SK-N-MC (cell line): ENCODE results near the gene FAF2.
"Not testable (repeated sequence)": the region's sequence is repeated elsewhere in the genome, so short reads cannot be mapped to it uniquely, and the experiment has no call there.

Source experiments
- DNase-seq: peaks from one replicate; pipeline ENCODE4 v3.0.0-alpha.2; 2011; ENCODE audit warnings: low read depth, low spot score
- H3K27ac ChIP-seq: fragments of 200-600 bp; sonication (generic); 2 replicates; pipeline ENCODE4 v1.5.1; 2016; ENCODE audit warnings: mixed run types
- H3K36me3 ChIP-seq: fragments of 200-600 bp; sonication (generic); 2 replicates; pipeline ENCODE4 v1.6.1; 2017; ENCODE audit warnings: antibody characterized with exemption, low read length, mixed read lengths; ENCODE audit not compliant: insufficient read depth
- H3K4me3 ChIP-seq: fragments of 200-600 bp; sonication (generic); 2 replicates; pipeline ENCODE4 v1.5.1; 2016
- H3K9ac ChIP-seq: fragments of 200-600 bp; sonication (generic); 2 replicates; pipeline ENCODE4 v1.8.0; 2017; ENCODE audit warnings: mixed run types, mixed read lengths; ENCODE audit not compliant: insufficient read length
- H3K9me3 ChIP-seq: fragments of 200-600 bp; sonication (generic); 2 replicates; pipeline ENCODE4 v1.6.1; 2017; ENCODE audit warnings: low read depth, mild to moderate bottlenecking, antibody characterized with exemption, low read length, moderate library complexity, mixed read lengths
- EZH2 ChIP-seq: fragments of 200-600 bp; sonication (generic); IDR thresholded peaks from one replicate; pipeline ENCODE4 v1.6.1; 2017; ENCODE audit warnings: antibody characterized with exemption
- FOXP2 ChIP-seq: optimal IDR thresholded peaks from 2 replicates; pipeline ENCODE3; 2011; ENCODE audit warnings: mild to moderate bottlenecking, moderate library complexity; ENCODE audit not compliant: insufficient read depth; ENCODE audit errors: extremely low read length, control extremely low read depth
- POLR2AphosphoS5 ChIP-seq: IDR thresholded peaks from 2 replicates; pipeline ENCODE4 v1.6.1; 2012; ENCODE audit warnings: mild to moderate bottlenecking, low read depth, low read length, borderline replicate concordance

The FAF2 gene, protein sequence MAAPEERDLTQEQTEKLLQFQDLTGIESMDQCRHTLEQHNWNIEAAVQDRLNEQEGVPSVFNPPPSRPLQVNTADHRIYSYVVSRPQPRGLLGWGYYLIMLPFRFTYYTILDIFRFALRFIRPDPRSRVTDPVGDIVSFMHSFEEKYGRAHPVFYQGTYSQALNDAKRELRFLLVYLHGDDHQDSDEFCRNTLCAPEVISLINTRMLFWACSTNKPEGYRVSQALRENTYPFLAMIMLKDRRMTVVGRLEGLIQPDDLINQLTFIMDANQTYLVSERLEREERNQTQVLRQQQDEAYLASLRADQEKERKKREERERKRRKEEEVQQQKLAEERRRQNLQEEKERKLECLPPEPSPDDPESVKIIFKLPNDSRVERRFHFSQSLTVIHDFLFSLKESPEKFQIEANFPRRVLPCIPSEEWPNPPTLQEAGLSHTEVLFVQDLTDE

DNA sequence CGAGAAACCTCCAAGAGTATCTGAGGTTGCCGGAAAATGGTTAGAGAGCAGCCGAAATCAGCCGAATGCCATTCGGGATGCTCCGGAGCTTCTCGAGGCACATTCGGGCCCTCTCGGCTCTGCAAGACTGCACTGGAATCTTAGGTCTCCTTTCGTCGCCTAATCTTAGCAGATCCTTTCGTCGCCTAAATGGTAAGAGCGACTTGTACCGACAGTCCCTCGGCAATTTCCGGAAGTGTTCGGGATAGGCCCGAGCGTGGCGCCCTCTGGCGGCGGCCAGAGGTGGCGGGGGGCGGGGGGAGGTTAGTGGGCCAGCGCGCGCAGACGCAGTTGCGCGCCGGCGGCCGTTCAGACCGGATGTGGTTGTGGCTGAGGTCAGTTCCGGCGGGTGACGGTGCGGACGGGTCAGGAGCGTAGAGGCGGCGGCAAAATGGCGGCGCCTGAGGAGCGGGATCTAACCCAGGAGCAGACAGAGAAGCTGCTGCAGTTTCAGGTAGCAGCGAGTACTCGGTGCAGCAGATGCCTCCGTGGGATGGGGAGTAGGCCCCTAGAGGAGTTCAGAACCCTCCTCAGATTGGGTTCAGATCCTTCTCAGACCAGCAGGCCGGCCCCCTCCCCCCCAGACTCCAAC, at the start of gene FAF2:
Gene FAF2, plus strand, starts transcription at position 408 of the 631 bp plus-strand sequence. Its CDS starts 23 bp downstream, at position 431.
- no peak for TF ChIP-seq EZH2
- peak; percentile 58 for TF ChIP-seq FOXP2
- peak; percentile 79 for TF ChIP-seq POLR2AphosphoS5

DNA sequence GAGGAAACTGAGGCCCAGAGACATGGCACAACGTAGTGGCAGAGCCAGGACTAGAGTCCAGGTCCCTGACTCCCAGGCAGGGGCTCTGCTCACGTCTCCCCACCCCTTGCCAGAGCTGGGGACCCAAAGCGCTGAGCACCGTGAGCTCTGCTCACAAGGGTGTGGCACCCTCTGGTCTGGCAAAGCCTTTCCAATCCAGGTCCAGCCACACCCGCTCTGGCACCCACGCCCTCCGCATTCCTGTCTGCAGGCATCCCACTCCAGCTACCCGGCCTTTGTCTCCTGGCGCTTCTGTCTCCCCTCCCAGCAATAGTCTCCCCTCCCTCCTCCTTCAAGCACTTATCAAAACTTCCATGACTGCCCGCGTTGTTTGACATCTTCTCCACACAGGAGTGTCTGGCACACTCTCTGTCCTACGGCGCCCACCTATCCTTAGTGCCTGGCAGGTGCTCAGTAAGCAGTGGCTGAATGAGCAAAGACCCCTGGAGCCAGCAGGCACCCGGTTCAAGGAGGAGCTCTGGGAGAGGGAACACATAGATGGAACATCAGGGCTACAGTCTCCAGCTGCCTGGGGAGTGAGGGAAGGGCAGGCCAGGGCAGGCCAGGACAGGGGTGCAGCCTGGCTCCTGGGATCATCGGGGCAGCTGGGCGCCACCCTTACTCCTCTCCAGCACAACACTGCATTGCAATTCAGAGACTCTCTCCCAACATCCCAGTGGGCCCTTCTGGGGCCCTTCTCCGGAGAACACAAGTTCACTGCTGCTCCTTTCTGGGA, 47.6 kb upstream of the FAF2 start:
- TF ChIP-seq FOXP2 (no peak), EZH2 (no peak), POLR2AphosphoS5 (no peak)
- H3K36me3 ChIP-seq, result no peaks in the 10 kb centered on the region
- H3K9me3 ChIP-seq, result no peaks in the 10 kb centered on the region
- DNase-seq, result no peak
- no peak overlapping the region for H3K9ac ChIP-seq
- H3K4me3 ChIP-seq, result no peak overlapping the region
- no peak overlapping the region for H3K27ac ChIP-seq

More for the DNA sequence above, at the start of gene FAF2:
- peaks cover 10% of the 10 kb centered on the region for H3K36me3 ChIP-seq
- peak within 1 kb of the TSS; percentile 98 for H3K9ac ChIP-seq
- peak within 1 kb of the TSS; percentile 94 for H3K27ac ChIP-seq
- DNase-seq, result peak; percentile 99
- peak within 1 kb of the TSS; percentile 94 for H3K4me3 ChIP-seq
- no peaks in the 10 kb centered on the region for H3K9me3 ChIP-seq

DNA sequence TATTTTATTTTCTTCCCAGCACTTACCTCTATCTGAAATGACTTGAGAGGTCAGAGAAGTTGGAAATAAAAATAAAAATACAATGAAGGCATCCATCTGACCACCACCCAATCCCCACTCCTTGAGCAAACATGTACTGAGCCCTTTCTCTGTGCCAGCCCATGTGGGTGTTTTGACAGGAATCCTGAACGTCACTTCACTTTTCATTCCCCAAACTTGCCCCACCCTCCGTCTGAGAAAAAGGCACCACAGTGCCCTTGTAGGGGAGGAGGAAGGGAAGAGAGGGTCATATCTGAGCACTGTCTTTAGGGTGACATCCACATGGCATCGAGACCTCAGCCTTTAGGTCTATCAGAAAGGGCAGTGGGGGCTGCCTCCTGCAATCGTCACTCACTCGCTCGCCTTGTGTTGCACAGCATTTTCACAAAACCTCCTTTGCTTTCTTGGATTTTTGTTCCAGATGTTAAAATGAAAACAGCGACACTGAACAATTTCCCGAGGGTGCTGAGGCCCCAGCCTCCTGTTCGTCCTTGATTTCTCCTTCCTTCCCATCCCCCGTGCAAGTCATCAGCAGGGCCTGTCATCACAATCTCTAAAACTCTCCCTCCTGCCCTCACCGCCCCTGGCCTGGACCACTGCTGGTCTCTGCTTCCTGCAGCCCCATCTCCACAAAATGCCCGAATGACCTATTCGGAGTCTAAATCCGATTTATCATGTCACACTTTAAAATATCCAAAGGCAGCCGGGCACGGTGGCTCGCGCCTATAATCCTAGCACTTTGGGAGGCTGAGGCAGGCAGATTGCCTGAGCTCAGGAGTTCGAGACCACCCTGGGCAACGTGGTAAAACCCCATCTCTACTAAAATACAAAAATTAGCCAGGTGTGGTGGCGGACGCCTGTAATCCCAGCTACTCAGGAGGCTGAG, 46.6 kb upstream of the FAF2 start:
- no peak for TF ChIP-seq FOXP2
- TF ChIP-seq EZH2, result no peak
- TF ChIP-seq POLR2AphosphoS5, result no peak
- Histone ChIP-seq H3K36me3 (no peaks in the 10 kb centered on the region), H3K9ac (no peak overlapping the region)

DNA sequence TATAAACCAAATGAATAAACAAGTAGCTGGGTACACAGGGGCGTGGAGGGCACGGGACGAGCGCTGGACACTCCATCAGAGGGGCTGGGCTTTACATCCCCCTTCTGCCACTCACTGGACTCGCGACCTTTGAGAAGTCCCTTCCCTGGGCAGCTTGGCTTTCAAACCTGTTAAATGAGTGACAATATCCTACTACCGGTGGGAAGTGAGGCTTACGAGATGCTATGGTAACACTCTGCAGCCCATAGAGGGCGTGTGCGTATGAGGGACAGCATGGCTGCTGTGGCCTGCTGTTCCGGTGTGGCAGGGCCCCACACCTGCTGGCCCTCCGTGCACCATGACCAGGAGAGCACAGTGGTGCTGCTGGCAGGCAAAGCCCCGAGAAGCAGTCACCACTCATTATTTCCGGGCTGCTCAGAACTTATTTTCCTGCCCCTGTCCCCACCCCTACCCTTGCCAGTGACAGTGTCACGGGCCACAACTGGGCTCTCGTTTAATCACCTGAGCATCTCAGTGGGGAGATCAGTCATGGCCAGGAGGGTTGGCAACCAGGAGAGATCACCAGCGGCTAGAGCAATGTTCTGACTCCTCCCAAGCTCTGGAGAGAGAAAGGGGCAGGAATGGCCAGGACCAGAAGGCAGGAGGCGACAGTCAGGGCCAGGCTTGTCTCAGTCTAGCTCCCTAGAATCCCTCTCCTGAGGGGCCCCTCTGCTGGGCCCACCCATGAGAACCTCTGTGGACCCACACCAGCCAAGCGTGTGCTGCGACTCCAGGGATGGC, 42.3 kb upstream of the FAF2 start:
- Histone ChIP-seq H3K36me3 (no peaks in the 10 kb centered on the region), H3K9ac (no peak overlapping the region), H3K9me3 (no peaks in the 10 kb centered on the region), H3K27ac (no peak overlapping the region), H3K4me3 (no peak overlapping the region)
- no peak for TF ChIP-seq FOXP2
- no peak for TF ChIP-seq POLR2AphosphoS5
- no peak for TF ChIP-seq EZH2
- DNase-seq, result no peak

More for the DNA sequence above, 46.6 kb upstream of the FAF2 start:
- no peak for DNase-seq
- Histone ChIP-seq H3K27ac (no peak overlapping the region), H3K4me3 (no peak overlapping the region), H3K9me3 (no peaks in the 10 kb centered on the region)

DNA sequence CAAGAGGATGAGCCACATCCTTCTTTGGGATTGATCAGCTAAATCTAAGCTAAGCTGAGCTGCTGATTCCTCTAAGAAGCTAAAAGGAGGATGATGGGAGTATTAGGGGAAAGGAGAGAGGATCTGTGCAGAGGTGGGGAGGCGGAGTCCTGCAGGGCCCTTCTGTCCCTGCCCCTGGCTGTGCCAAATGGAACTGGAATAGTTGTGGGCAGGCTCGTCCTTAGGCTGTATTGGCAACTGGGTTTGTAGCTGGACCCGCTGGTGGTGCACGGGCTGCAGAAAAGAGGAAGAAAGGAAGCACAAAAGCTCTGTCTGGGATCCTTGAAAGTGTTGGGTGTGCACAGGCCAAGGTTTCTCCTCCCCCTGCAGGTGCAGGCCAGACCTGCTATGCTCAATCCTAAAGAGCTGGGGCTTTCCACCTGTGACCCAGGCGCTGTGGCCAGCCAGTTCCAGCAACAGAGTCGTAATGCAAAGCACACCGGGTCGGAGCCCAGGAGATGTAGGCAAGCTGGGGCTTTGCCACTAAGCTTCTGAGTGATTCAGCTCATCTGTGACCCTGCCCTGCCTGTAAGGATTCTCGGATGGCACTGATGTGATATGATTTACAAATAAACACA, 41.6 kb upstream of the FAF2 start:
- Histone ChIP-seq H3K36me3 (no peaks in the 10 kb centered on the region), H3K9me3 (no peaks in the 10 kb centered on the region), H3K4me3 (no peak overlapping the region), H3K9ac (no peak overlapping the region), H3K27ac (no peak overlapping the region)
- no peak for DNase-seq
- TF ChIP-seq POLR2AphosphoS5, result no peak
- no peak for TF ChIP-seq FOXP2
- no peak for TF ChIP-seq EZH2

DNA sequence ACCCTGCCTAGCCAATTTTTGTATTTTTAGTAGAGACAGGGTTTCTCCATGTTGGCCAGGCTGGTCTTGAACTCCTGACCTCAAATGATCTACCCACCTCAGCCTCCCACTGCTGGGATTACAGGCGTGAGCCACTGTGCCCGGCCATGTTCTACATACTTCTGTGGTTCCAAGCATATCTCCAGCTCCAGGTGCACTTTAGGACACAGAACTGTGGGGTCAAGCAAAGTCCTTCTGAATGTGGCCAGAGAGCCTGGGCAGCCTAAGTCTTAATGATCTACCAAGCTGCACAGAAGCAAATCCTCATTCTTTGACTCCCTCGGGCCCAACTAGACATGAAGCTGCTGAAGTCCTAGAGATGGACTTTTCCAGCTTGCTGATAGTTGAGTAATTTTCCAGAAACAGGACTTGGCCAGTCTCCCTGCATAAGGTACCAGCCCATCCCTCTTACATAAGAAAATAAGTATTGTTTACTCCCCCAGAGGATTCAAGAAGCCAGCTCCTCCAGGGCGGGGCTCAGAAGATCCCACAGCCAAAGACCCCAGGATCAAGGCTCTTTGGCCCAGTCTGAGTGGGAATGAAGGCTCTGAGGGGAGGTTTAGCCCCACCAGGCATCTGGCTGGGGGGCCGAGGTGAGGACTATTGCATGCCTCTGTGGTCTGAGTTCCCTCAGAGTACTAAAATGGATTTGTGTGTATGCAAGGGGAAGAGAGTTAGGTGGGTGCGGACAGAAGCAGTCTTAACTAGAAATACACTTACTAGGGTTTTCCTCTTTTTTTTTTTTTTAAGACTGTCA, 40.5 kb upstream of the FAF2 start:
- H3K9ac ChIP-seq, result no peak overlapping the region
- TF ChIP-seq FOXP2 (no peak), EZH2 (no peak), POLR2AphosphoS5 (no peak)
- H3K9me3 ChIP-seq, result no peaks in the 10 kb centered on the region
- no peak overlapping the region for H3K27ac ChIP-seq
- no peaks in the 10 kb centered on the region for H3K36me3 ChIP-seq
- no peak for DNase-seq
- no peak overlapping the region for H3K4me3 ChIP-seq

DNA sequence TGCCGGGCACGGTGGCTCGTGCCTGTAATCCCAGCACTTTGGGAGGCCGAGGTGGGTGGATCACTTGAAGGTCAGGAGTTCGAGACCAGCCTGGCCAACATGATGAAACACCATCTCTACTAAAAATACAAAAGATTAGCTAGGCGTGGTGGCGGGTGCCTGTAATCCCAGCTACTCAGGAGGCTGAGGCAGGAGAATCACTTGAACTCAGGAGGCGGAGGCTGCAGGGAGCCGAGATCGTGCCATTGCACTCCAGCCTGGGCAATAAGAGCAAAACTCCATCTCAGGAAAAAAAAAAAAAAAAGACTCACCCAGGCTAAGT, 40.0 kb upstream of the FAF2 start:
- not testable (repeated sequence) for H3K36me3 ChIP-seq, H3K9ac ChIP-seq, DNase-seq, H3K9me3 ChIP-seq, H3K4me3 ChIP-seq, H3K27ac ChIP-seq
